PFSK-1 (cell line): ENCODE results near the gene HOXA4.

Source experiments
- FOXP2 ChIP-seq: optimal IDR thresholded peaks from 2 replicates; pipeline ENCODE3; 2011; ENCODE audit warnings: borderline replicate concordance, control low read depth, inconsistent platforms; ENCODE audit not compliant: insufficient read depth; ENCODE audit errors: extremely low read length, extremely low read depth
- POLR2AphosphoS5 ChIP-seq: IDR thresholded peaks from 2 replicates; pipeline ENCODE4 v1.6.1; 2012; ENCODE audit warnings: low read depth, mild to moderate bottlenecking, control low read depth, low read length, moderate library complexity
- REST ChIP-seq, 2 experiments: IDR thresholded peaks; 2 replicates each; pipeline versions ENCODE4 v1.6.1 to v1.8.0; 2011 to 2012; ENCODE audit warnings: low read depth in 2 of 2, low read length in 2 of 2, control low read depth in 1 of 2, inconsistent platforms in 1 of 2, mild to moderate bottlenecking in 1 of 2, moderate library complexity in 1 of 2; ENCODE audit not compliant: insufficient read depth in 1 of 2
- SIN3A ChIP-seq: IDR thresholded peaks from 2 replicates; pipeline ENCODE4 v1.6.1; 2012; ENCODE audit warnings: mild to moderate bottlenecking, low read length, moderate library complexity, borderline replicate concordance; ENCODE audit not compliant: insufficient read depth
- TAF1 ChIP-seq: IDR thresholded peaks from 2 replicates; pipeline ENCODE4 v1.6.1; 2012; ENCODE audit warnings: low read length, control low read depth, borderline replicate concordance; ENCODE audit not compliant: insufficient read depth

- TF ChIP-seq REST (IDR thresholded peaks at IDR 0.05; ENCODE audit: insufficient read depth in 1 of 2, low read depth in 2 of 2, low read length in 2 of 2) (no peak), SIN3A (no peak), POLR2AphosphoS5 (no peak), TAF1 (no peak), FOXP2 (no peak)
Measured at GRCh38 chr7:27142580-27143022, 12.0 kb upstream of the HOXA4 start.
